GM12892 (cell line): ENCODE results near the gene TMCO6.

Experiments used
- POLR2A ChIP-seq: IDR thresholded peaks from 2 replicates; pipeline ENCODE4 v1.6.1; 2011; ENCODE audit warnings: low read depth, low read length, control low read depth
- POLR2AphosphoS5 ChIP-seq: IDR thresholded peaks from 2 replicates; pipeline ENCODE4 v1.6.1; 2011; ENCODE audit warnings: low read depth, low read length, control low read depth
- TAF1 ChIP-seq: IDR thresholded peaks from 2 replicates; pipeline ENCODE4 v1.6.1; 2011; ENCODE audit warnings: low read depth, mild to moderate bottlenecking, control low read depth, low read length, borderline replicate concordance

DNA sequence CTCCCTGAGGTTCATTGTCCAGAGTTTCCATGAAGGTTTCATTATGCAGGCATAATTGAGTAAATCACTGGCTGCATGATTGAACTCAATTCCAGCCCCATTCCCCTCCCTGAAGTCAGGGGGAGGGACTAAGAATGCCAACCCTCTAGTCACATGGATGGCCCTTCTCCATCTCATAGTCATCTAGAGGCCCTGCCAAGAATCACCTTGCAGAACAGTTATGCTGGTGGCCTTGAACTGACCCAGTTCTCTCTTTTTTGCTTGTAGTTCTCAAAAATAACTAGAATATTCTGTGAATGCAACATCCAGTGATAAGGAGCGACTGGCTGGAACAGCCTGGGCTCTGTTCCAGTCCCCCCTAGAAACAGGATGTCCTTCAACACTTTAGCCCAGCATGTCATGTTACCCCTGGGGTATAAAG is 42.9 kb upstream of the TMCO6 start:
- no peak for TF ChIP-seq POLR2AphosphoS5
- TF ChIP-seq TAF1: no peak
- no peak for TF ChIP-seq POLR2A
